Smooth muscle cell (in vitro differentiated cells): ENCODE results near the gene WBP2. TPM values are rescaled to one million over a fixed set of nuclear protein-coding genes. Genes with fewer than 3 reads are reported as not detected.

Experiments
- DNase-seq: peaks from one replicate; lab custom pipeline; 2025; ENCODE audit not compliant: unreplicated experiment; lab: John Stamatoyannopoulos, UW
- H2AFZ ChIP-seq: fragments of 200-600 bp; sonication (generic); 2 replicates; pipeline ENCODE4 v1.6.0; 2016; ENCODE audit warnings: antibody characterized with exemption, low read depth, mild to moderate bottlenecking
- H3F3A ChIP-seq: fragments of 200-600 bp; sonication (generic); 2 replicates; pipeline ENCODE4 v1.6.0; 2017; ENCODE audit warnings: antibody characterized with exemption, low read depth
- H3K27ac ChIP-seq: fragments of 200-600 bp; sonication (generic); 2 replicates; pipeline ENCODE4 v1.5.1; 2016; ENCODE audit warnings: low read depth, mild to moderate bottlenecking
- H3K27me3 ChIP-seq: fragments of 200-600 bp; sonication (generic); 2 replicates; pipeline ENCODE4 v1.6.1; 2016; ENCODE audit warnings: low read depth, mild to moderate bottlenecking
- H3K36me3 ChIP-seq: fragments of 200-600 bp; sonication (generic); 2 replicates; pipeline ENCODE4 v1.5.1; 2016; ENCODE audit warnings: low read depth
- H3K4me1 ChIP-seq: fragments of 200-600 bp; sonication (generic); 2 replicates; pipeline ENCODE4 v1.5.1; 2016; ENCODE audit warnings: low read depth
- H3K4me2 ChIP-seq: fragments of 200-600 bp; sonication (generic); 2 replicates; pipeline ENCODE4 v1.6.0; 2016; ENCODE audit warnings: mild to moderate bottlenecking
- H3K4me3 ChIP-seq: fragments of 200-600 bp; sonication (generic); 2 replicates; pipeline ENCODE4 v1.5.1; 2016; ENCODE audit warnings: mild to moderate bottlenecking
- H3K79me2 ChIP-seq: fragments of 200-600 bp; sonication (generic); 2 replicates; pipeline ENCODE4 v1.6.0; 2016; ENCODE audit warnings: low read depth, mild to moderate bottlenecking
- H3K9ac ChIP-seq: fragments of 200-600 bp; sonication (generic); 2 replicates; pipeline ENCODE4 v1.6.0; 2016; ENCODE audit warnings: low read depth
- H3K9me3 ChIP-seq: fragments of 200-600 bp; sonication (generic); replicated peaks from 2 replicates; pipeline ENCODE4 v1.5.1; 2016; ENCODE audit warnings: low read depth
- H4K20me1 ChIP-seq: fragments of 200-600 bp; sonication (generic); 2 replicates; pipeline ENCODE4 v1.6.0; 2016; ENCODE audit warnings: low read depth
- WGBS: methylation state at CpG from one replicate; pipeline ENCODE4 v1.1.7; 2016; ENCODE audit warnings: low lambda C conversion rate; 5-methylcytosine and 5-hydroxymethylcytosine counted together
- polyA plus RNA-seq: library from polyadenylated mRNA; unstranded; fragments of >200 nt; fragmentation: Nextera tagmentation; extraction: Ambion mirVana; gene quantifications from 2 replicates; pipeline ENCODE4 v1.2.1, GENCODE V29; 2016
- total RNA-seq: library from RNA; depleted of rRNA; stranded (reverse); fragments of >200 nt; gene quantifications from 2 replicates; pipeline ENCODE4 v1.2.3, GENCODE V29; 2014
- TF ChIP-seq, protein P1 (sequence below): fragments of 200-600 bp; sonication (generic); IDR thresholded peaks from 2 replicates; pipeline ENCODE4 v1.5.1; 2017; ENCODE audit warnings: borderline replicate concordance, mild to moderate bottlenecking, antibody characterized with exemption; ENCODE audit not compliant: insufficient read depth, poor library complexity, severe bottlenecking

Gene WBP2
- total and polyA plus RNA-seq, 2 experiments from 2014 or later, result 26.4 to 91.4 TPM

DNA sequence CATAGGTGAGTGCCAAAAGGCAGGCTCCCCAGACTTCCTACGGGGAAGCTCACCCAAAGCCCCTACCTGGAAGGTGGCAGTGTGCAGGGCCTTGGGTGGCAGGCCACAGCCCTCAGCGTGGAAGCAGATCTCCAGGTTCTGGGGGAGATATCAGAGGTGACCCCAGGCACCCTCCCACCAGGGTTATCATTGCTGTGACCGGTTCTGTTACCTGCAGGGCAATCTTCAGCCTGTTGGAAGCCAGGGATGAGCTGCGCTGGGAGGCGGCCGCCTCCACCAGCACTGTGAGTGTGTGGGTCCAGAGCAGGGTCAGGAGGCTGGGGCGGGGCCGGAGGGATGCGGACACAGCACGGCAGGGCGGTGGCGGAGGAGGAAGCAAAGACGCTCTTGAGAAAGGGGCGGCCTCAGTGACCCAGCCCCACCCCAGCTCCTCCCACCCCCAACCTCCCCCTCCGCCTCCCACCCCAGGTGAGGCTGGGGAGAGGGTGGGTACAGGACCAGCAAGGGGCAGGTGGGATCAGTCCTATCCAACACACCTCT lies 24.0 kb downstream of the WBP2 start:
- DNase-seq, result no peak
- Histone ChIP-seq H4K20me1 (no peaks in the 10 kb centered on the region), H3K4me1 (no peaks in the 10 kb centered on the region), H3K27ac (no peak overlapping the region), H3K36me3 (no peaks in the 10 kb centered on the region), H2AFZ (no peak overlapping the region), H3K79me2 (no peaks in the 10 kb centered on the region), H3K4me2 (no peak overlapping the region), H3K27me3 (no peaks in the 10 kb centered on the region), H3K9ac (no peak overlapping the region), H3K4me3 (no peak overlapping the region), H3K9me3 (no peaks in the 10 kb centered on the region), H3F3A (no peaks in the 10 kb centered on the region)
- WGBS, result 93% methylated on average over 6 of the region's 15 CpGs
- TF ChIP-seq, protein P1, sequence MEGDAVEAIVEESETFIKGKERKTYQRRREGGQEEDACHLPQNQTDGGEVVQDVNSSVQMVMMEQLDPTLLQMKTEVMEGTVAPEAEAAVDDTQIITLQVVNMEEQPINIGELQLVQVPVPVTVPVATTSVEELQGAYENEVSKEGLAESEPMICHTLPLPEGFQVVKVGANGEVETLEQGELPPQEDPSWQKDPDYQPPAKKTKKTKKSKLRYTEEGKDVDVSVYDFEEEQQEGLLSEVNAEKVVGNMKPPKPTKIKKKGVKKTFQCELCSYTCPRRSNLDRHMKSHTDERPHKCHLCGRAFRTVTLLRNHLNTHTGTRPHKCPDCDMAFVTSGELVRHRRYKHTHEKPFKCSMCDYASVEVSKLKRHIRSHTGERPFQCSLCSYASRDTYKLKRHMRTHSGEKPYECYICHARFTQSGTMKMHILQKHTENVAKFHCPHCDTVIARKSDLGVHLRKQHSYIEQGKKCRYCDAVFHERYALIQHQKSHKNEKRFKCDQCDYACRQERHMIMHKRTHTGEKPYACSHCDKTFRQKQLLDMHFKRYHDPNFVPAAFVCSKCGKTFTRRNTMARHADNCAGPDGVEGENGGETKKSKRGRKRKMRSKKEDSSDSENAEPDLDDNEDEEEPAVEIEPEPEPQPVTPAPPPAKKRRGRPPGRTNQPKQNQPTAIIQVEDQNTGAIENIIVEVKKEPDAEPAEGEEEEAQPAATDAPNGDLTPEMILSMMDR, result no peak

DNA sequence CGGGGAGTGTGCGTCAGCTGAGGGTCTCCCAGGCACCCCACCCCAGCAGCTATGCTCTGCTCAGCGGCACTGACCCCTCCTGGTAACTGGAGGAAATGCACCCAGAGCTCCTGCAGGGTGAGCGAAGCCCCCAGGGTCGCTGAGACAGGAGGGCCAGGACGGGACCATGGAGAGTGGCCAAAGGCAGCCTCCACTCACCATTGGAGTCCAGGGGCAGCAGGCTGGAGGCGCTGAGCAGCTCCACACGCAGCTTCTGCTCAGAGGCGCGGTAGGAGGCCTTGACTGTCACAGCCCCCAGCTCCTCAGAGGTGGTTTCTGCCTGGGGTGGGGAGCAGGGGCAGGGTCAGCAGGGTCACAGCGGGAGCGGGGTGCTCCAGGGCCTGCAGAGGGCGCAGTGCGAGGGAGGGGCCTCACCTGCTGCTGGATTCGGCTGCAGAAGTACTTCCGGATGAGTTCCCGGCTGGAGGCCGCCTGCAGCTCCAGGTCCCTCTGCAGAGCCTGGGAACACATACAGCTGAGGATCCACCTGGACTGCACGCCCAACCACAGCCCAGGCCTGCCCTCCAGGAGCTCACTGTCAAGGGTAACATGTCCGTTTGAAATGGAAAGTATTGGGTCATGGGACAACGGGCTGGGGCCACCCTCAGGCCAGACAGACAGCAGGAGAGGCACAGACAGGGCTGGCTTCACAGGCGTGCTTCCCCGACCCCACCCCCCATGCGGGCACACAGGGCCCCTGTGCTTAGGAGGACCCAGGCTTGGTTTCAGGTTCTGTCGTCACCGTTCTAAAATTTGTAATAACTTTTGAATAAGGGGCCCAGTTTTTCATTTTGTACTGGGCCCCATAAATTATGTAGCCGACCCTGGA lies 24.7 kb downstream of the WBP2 start:
- H2AFZ ChIP-seq, result no peak overlapping the region

DNA sequence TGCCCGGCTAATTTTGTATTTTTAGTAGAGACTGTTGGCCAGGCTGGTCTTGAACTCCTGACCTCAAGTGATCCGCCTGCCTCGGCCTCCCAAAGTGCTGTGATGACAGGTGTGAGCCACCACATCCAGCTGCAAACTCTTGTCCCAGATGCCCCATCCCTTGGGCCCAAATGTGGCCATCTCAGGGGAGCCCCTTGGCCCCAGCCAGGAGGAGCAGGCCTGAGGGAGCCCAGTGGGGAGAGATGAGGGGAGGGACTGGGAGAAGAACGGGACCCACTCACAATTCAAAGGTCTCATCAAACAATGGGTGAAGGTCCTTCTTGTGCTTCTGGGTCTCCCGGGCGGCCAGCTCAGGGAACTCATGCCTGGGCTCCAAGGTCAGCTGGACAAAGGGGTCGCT lies 25.4 kb downstream of the WBP2 start:
- no peak overlapping the region for H3K27ac ChIP-seq
- no peaks in the 10 kb centered on the region for H3K79me2 ChIP-seq
- no peak overlapping the region for H2AFZ ChIP-seq
- H3K4me2 ChIP-seq, result no peak overlapping the region
- no peaks in the 10 kb centered on the region for H4K20me1 ChIP-seq
- H3K9me3 ChIP-seq, result no peaks in the 10 kb centered on the region
- no peak overlapping the region for H3K9ac ChIP-seq
- no peak overlapping the region for H3K4me3 ChIP-seq
- H3F3A ChIP-seq, result no peaks in the 10 kb centered on the region
- no peak for DNase-seq
- no peaks in the 10 kb centered on the region for H3K36me3 ChIP-seq
- TF ChIP-seq, protein P1, result no peak
- WGBS, result 90% methylated on average over 7 of the region's 7 CpGs
- no peaks in the 10 kb centered on the region for H3K27me3 ChIP-seq
- no peaks in the 10 kb centered on the region for H3K4me1 ChIP-seq

More for the DNA sequence above, 24.7 kb downstream of the WBP2 start:
- H3K4me3 ChIP-seq, result no peak overlapping the region
- H3F3A ChIP-seq, result no peaks in the 10 kb centered on the region
- 63% methylated on average over 27 of the region's 27 CpGs for WGBS
- no peak overlapping the region for H3K9ac ChIP-seq
- TF ChIP-seq, protein P1, result peak; percentile 47
- no peak for DNase-seq
- no peaks in the 10 kb centered on the region for H3K36me3 ChIP-seq
- H3K4me2 ChIP-seq, result no peak overlapping the region
- H3K9me3 ChIP-seq, result no peaks in the 10 kb centered on the region
- H3K79me2 ChIP-seq, result no peaks in the 10 kb centered on the region
- no peak overlapping the region for H3K27ac ChIP-seq
- no peaks in the 10 kb centered on the region for H3K27me3 ChIP-seq
- H3K4me1 ChIP-seq, result no peaks in the 10 kb centered on the region
- H4K20me1 ChIP-seq, result no peaks in the 10 kb centered on the region
